Skeletal muscle tissue (tissue), 4 donors: ENCODE data around the gene SLCO3A1. TPM values are rescaled to one million over a fixed set of nuclear protein-coding genes. Genes with fewer than 3 reads are reported as not detected.

ENCODE experiments used
- H3K27ac ChIP-seq: one replicate; pipeline ENCODE4 v1.7.0; 2013; ENCODE audit warnings: mild to moderate bottlenecking, low read depth, low read length, inconsistent platforms
- H3K27me3 ChIP-seq, 3 donors: one replicate each; pipeline ENCODE4 v1.7.0; 2013; ENCODE audit warnings: low read length in 3 of 3; ENCODE audit not compliant: control insufficient read depth in 3 of 3, insufficient read depth in 3 of 3
- H3K36me3 ChIP-seq, 3 donors: one replicate each; pipeline ENCODE4 v1.7.0; 2013; ENCODE audit warnings: low read length in 3 of 3; ENCODE audit not compliant: control insufficient read depth in 3 of 3, insufficient read depth in 3 of 3
- H3K4me1 ChIP-seq, 3 donors: one replicate each; pipeline ENCODE4 v1.7.0; 2013; ENCODE audit warnings: low read length in 3 of 3, mild to moderate bottlenecking in 3 of 3; ENCODE audit not compliant: control insufficient read depth in 3 of 3, insufficient read depth in 3 of 3
- H3K4me3 ChIP-seq, 3 donors: one replicate each; pipeline ENCODE4 v1.7.0; 2013; ENCODE audit warnings: low read length in 3 of 3
- H3K9ac ChIP-seq, 3 donors: one replicate each; pipeline ENCODE4 v1.7.0; 2013; ENCODE audit warnings: low read length in 3 of 3, mild to moderate bottlenecking in 3 of 3, moderate library complexity in 2 of 3, low read depth in 1 of 3
- H3K9me3 ChIP-seq, 3 donors: one replicate each; pipeline ENCODE4 v1.7.0; 2013; ENCODE audit warnings: low read length in 3 of 3; ENCODE audit not compliant: control insufficient read depth in 3 of 3
- total RNA-seq: library from RNA; depleted of rRNA; stranded (reverse); fragments of >200 nt; gene quantifications from one replicate; pipeline ENCODE4 v1.2.3, GENCODE V29; 2014
- donor health status: Osteomylitis.

SLCO3A1 gene
- total RNA-seq, 1 donor from 2014 or later, result 4.7 TPM

DNA sequence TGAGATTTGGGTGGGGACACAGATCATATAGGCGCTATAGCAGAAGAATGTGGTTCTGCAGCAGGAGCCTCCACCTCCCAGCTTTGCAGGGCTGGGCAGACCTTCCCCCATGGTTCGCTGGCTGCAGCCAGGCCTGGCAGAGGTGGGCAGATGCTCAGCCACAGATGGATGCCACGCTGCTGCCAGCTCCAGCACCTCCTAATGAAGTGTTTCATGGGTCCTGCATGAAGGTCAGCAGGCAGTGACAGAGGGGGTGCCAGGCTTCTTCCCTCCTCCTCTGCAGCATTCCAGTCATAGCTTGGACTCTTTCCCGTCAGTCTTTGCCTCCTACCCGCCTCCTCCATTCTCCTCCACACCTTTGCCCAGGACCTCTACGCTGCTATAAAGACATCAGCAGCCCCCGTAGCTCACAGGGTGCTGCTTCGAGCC lies 85.9 kb downstream of the SLCO3A1 start:
- no peak overlapping the region for H3K27ac ChIP-seq
- peaks cover 24 to 39% (median 31%) of the 10 kb centered on the region in 3 donors for H3K4me1 ChIP-seq

DNA sequence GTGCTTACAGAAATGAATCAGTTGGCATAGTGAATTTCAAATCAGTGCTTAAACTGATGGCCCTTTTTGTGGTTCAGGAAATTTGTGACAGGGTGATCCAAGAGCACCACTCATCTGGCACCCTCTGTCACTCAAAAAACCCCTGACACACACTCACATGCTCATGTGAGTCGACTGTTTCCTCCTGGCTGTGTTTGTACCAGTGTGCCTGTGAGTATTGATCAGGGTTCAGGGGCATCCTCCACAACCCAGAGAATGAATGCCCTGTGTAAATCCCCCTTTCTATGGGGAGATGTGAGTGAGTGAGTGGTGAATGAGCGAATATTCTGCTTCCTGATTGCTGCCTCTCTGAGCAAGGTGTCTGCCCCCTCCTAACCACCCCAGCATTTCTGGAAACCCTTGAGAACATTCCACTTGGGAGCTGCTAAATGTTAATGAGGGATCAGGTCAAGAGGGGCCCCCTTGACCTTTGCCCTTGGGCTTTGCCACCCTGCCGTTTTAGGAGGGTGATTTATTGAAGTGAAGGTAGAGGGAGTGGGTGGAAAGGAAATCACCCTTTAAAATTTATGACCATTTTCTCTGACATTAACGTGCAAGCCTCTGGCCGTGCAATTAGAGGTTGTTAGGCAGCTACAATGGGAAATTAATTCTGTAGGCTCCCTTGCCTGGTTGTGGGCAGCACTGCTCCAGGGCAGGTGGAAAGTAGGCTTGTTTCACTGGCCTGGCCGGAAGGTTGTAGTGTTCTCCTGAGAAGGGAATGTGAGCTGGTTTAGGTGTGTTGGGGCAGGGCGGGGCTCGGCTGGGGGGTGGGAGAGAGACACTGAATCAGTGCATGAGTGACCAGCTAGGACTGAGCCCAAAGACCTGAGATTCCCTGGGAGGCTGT lies 87.2 kb downstream of the SLCO3A1 start:
- no peaks in the 10 kb centered on the region for H3K9me3 ChIP-seq
- no peak overlapping the region for H3K9ac ChIP-seq

More for the DNA sequence above, 85.9 kb downstream of the SLCO3A1 start:
- Histone ChIP-seq H3K4me3 (no peak overlapping the region), H3K27me3 (no peaks in the 10 kb centered on the region), H3K9me3 (no peaks in the 10 kb centered on the region), H3K9ac (no peak overlapping the region), H3K36me3 (no peaks in the 10 kb centered on the region)

DNA sequence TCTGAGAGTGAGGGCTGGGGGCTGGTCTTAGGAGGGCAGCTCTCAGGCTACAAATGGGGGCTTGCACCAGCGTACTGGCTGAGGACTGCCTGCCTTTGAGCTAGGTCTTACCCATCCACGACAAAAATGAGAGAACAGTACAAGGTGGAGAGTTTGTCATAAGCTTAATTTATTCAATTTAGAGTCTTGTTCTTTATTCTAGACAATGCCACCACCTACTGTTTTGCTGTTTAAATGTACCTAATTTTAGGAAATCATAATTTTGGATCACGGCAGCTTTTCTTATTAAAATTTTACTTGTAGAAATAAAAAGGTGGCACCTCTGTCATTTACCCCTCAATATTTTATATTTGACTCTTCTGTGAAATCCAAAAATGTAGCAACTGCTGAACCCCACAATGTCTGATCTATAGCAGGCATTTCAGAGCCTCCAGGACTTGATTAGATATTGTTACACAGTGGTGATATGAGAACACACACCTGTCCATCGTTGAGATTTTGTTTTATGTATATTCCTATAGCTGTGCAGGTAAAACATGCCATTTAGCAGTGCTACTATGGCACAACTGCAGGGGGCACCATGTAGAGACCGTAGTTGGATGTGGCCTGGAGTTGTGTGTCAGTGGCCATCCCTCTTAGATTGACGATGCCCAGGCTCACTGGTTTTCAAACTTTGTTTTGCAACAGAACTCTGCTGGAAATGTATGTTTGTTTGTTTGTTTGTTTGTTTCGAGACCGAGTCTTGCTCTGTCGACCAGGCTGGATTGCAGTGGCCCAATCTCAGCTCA lies 88.6 kb downstream of the SLCO3A1 start:
- H3K4me1 ChIP-seq, result peaks cover 40 to 49% (median 41%) of the 10 kb centered on the region in 3 donors
- H3K36me3 ChIP-seq, result no peaks in the 10 kb centered on the region
- H3K9me3 ChIP-seq, result no peaks in the 10 kb centered on the region
- H3K27ac ChIP-seq, result peak overlapping the region; percentile 14
- H3K4me3 ChIP-seq, result no peak overlapping the region
- H3K27me3 ChIP-seq, result no peaks in the 10 kb centered on the region
- no peak overlapping the region for H3K9ac ChIP-seq

More for the DNA sequence above, 87.2 kb downstream of the SLCO3A1 start:
- Histone ChIP-seq H3K36me3 (no peaks in the 10 kb centered on the region), H3K4me1 (peaks cover 26 to 42% (median 33%) of the 10 kb centered on the region in 3 donors), H3K27me3 (no peaks in the 10 kb centered on the region), H3K4me3 (no peak overlapping the region), H3K27ac (no peak overlapping the region)

GRCh38 chr15:91942720-91943394 lies 89.3 kb downstream of the SLCO3A1 start:
- Histone ChIP-seq H3K9me3 (no peaks in the 10 kb centered on the region), H3K4me3 (peak overlapping the region in 2 of 3 donors; percentile 8 to 48), H3K27ac (peak overlapping the region; percentile 44), H3K4me1 (peaks cover 47 to 55% (median 49%) of the 10 kb centered on the region in 3 donors), H3K9ac (no peak overlapping the region), H3K36me3 (no peaks in the 10 kb centered on the region), H3K27me3 (no peaks in the 10 kb centered on the region)

GRCh38 chr15:91944331-91944730 lies 90.8 kb downstream of the SLCO3A1 start:
- H3K9ac ChIP-seq, result no peak overlapping the region
- no peaks in the 10 kb centered on the region for H3K36me3 ChIP-seq
- no peaks in the 10 kb centered on the region for H3K9me3 ChIP-seq
- H3K27me3 ChIP-seq, result no peaks in the 10 kb centered on the region
- peaks cover 56 to 61% (median 57%) of the 10 kb centered on the region in 3 donors for H3K4me1 ChIP-seq
- H3K27ac ChIP-seq, result no peak overlapping the region
- H3K4me3 ChIP-seq, result no peak overlapping the region

DNA sequence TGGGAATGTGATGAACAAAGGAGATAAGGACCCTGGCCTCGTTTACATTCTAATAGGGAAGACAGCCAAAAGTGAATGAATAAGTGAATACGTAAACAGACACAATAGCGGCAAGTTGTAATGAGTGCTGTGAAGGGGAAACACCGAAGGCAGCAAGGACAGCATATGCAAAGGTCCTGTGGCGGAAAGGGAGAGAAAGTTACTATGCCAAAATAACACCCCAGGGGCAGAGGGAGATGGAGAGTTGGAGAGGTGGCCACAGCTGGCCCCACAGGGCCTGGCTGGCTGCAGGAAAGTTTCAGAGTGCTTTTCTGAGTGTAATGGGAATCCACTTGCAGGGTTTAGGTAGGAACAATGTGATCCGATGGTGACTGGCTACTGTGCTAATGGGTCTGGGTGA lies 91.9 kb downstream of the SLCO3A1 start:
- Histone ChIP-seq H3K9ac (no peak overlapping the region), H3K36me3 (no peaks in the 10 kb centered on the region), H3K4me1 (peaks cover 49 to 54% (median 52%) of the 10 kb centered on the region in 3 donors), H3K27ac (no peak overlapping the region), H3K4me3 (no peak overlapping the region), H3K27me3 (no peaks in the 10 kb centered on the region), H3K9me3 (no peaks in the 10 kb centered on the region)

DNA sequence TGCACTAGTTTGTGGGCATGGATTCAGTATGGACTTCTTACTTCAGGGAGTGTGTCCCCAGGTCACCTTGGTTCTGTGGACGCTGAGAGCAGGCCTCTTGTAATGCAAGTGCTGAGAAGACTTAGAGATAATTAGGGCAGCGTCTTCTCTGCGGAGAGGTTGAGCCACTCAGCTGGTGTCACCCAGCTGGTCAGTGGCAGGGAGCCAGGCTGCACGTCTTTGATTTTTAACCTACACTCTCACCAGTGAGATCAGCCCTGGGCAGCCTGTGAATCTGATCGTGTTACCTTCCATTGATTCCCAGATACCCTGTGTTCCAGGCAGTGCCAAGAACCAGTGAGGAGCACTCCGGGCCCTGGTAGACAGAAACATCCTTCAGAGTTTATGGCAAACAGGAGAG lies 92.6 kb downstream of the SLCO3A1 start:
- Histone ChIP-seq H3K4me3 (no peak overlapping the region), H3K36me3 (no peaks in the 10 kb centered on the region), H3K4me1 (peaks cover 49 to 54% (median 51%) of the 10 kb centered on the region in 3 donors), H3K27me3 (no peaks in the 10 kb centered on the region), H3K27ac (no peak overlapping the region), H3K9ac (no peak overlapping the region), H3K9me3 (no peaks in the 10 kb centered on the region)

DNA sequence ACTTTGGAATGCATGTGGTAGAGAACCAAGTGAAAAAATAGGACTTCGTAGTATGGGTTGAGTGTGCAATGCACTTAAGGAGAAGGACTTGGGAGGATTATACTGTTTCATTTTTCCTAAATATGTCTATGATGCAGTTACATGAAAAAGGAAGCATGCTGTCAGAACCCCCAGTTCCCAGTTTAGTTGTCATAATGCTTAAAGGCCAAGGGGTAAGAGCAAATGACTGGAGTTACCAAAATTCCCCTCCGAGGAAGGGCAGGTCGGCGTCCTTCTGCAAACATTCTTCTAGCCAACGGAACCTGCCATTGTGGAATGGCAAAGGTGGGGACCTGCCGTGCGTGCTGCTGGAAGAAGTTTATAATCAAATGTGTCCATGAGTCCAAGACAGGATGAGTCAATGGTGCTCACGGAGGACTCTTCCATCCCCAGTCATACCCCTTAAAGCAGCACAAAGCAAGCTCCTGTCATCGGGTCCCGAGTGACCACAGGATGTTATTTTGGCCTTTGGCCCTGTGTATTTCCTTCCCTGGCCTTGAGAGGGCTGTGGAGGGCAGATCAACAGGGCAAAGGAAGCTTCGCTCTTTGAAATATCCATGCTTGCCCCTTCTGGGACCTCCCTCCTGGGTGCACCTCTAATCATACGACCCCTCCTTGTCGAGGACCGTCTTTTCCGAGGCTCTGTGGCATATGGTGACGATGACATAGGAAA lies 93.2 kb downstream of the SLCO3A1 start:
- no peak overlapping the region for H3K4me3 ChIP-seq

GRCh38 chr15:91947293-91947679 lies 93.8 kb downstream of the SLCO3A1 start:
- Histone ChIP-seq H3K4me1 (peaks cover 47 to 49% (median 48%) of the 10 kb centered on the region in 3 donors), H3K27ac (peak overlapping the region; percentile 45), H3K27me3 (no peaks in the 10 kb centered on the region), H3K9ac (no peak overlapping the region), H3K36me3 (no peaks in the 10 kb centered on the region), H3K9me3 (no peaks in the 10 kb centered on the region), H3K4me3 (no peak overlapping the region)

More for the DNA sequence above, 93.2 kb downstream of the SLCO3A1 start:
- Histone ChIP-seq H3K36me3 (no peaks in the 10 kb centered on the region), H3K27ac (peak overlapping the region; percentile 45), H3K9ac (no peak overlapping the region), H3K4me1 (peaks cover 48 to 51% (median 49%) of the 10 kb centered on the region in 3 donors), H3K27me3 (no peaks in the 10 kb centered on the region), H3K9me3 (no peaks in the 10 kb centered on the region)
